ENCODE data around the gene TRABD2A.

Gene TRABD2A

DNA sequence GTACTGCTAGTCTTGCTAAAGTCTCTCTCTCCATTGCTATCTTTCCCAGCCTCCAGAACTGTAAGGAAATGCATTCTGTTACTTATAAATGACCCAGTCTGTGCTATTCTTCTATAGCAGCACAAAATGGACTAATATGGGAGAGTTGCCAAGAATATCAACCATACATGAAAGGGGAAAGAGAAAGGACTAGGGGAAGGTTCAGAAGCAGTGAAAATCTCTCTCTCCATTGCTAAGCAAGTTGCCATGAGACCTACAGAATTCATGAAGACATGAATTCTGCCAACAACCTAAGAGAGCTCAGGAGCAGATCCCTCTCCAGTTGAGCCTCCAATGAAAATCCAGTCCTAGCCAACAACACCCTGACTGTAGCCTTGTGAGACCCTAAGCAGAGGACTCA is 3.6 kb upstream of the TRABD2A start:
- Mint-ChIP-seq H3K9me3 (no peaks in the 10 kb centered on the region), H3K4me3 (peak overlapping the region in 2 of 3 experiments; percentile 1 to 22), H3K36me3 (ENCODE audit: low read depth) (no peaks in the 10 kb centered on the region), H3K27ac (peak overlapping the region in 2 of 3 experiments; percentile 63 to 69), H3K27me3 (ENCODE audit: low read depth) (peaks cover 68% of the 10 kb centered on the region), H3K4me1 (peaks cover 40% of the 10 kb centered on the region)
- no peak for TF ChIP-seq CTCF (IDR thresholded peaks at IDR 0.05; ENCODE audit: unreplicated experiment in 3 of 3)

DNA sequence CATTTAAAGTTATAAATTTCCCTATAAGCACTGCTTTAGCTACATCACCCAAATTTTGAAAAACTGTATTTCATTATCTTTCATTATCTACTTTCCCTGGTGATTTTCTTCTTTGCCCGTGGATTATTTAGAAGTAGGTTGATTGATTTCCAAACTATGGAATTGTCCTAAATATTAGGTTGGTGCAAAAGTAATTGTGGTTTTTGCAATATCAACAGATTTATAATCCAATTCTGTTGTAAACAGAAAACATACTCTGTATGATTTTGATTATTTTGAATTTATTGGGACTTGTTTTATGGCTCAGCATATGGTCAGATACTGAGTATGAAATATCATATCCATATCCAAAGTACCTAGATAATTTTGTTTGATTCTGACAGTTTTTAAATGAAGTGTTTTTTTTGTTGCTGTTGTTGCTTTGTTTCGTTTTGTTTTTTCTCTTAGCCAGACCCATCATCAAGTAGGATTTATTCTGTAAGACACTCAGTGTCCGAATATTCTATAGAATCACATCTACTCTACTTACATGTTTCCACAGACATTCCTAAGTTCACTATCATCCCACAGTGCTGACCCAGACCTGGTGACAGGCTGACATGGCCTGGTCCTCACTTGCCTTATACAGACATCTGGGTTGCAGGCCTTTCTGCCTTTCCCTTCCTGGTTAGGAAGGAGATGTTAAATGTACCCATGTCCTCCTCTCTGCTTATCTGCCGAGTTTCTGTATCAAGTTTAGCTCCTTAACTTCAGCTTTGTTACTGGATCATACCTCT is 2.1 kb upstream of the TRABD2A start:
- Mint-ChIP-seq H3K36me3 (ENCODE audit: low read depth) (no peaks in the 10 kb centered on the region), H3K27me3 (ENCODE audit: low read depth) (peaks cover 83% of the 10 kb centered on the region), H3K4me3 (peak overlapping the region; percentile 83 to 90 (median 89)), H3K4me1 (peaks cover 32% of the 10 kb centered on the region), H3K9me3 (no peaks in the 10 kb centered on the region), H3K27ac (no peak overlapping the region)
- TF ChIP-seq CTCF (IDR thresholded peaks at IDR 0.05; ENCODE audit: unreplicated experiment in 3 of 3) = no peak

DNA sequence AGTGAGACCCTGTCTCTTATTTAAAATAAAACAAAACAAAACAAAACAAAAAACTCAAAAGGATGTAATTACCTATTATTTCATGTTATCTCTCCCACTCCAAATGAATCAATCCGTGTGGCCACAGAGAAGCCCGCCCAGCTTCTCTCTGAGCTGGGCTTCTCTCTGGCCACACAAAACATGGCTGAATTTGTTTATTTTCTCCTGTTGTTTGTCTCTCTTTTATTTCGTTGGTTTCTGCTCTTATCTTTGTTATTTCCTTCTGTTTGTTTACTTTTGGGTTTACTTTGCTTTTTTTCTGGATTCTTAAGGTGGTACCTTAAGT is 1.5 kb upstream of the TRABD2A start:
- Mint-ChIP-seq H3K27me3 (ENCODE audit: low read depth) (peaks cover 89% of the 10 kb centered on the region), H3K4me3 (peak overlapping the region; percentile 83 to 90 (median 89)), H3K4me1 (peaks cover 32% of the 10 kb centered on the region), H3K9me3 (no peaks in the 10 kb centered on the region), H3K36me3 (ENCODE audit: low read depth) (no peaks in the 10 kb centered on the region), H3K27ac (no peak overlapping the region)
- peak in 1 of 3 experiments; percentile 25 for TF ChIP-seq CTCF (IDR thresholded peaks at IDR 0.05; ENCODE audit: unreplicated experiment in 3 of 3)

- TF ChIP-seq CTCF (IDR thresholded peaks at IDR 0.05; ENCODE audit: unreplicated experiment in 3 of 3) = peak; percentile 62 to 80 (median 70)
- Mint-ChIP-seq H3K9me3 (no peaks in the 10 kb centered on the region), H3K4me1 (peaks cover 32% of the 10 kb centered on the region), H3K27me3 (ENCODE audit: low read depth) (peaks cover 92% of the 10 kb centered on the region), H3K27ac (peak overlapping the region in 1 of 3 experiments; percentile 58), H3K36me3 (ENCODE audit: low read depth) (no peaks in the 10 kb centered on the region), H3K4me3 (peak overlapping the region; percentile 83 to 90 (median 89))
Observed at GRCh38 chr2:84881581-84882413, 913 bp upstream of the TRABD2A start.

GRCh38 chr2:84880395-84880644 is 564 bp downstream of the TRABD2A start:
- Mint-ChIP-seq H3K27me3 (ENCODE audit: low read depth) (peaks cover 97% of the 10 kb centered on the region), H3K9me3 (no peaks in the 10 kb centered on the region), H3K27ac (no peak overlapping the region), H3K36me3 (ENCODE audit: low read depth) (no peaks in the 10 kb centered on the region), H3K4me1 (peaks cover 32% of the 10 kb centered on the region), H3K4me3 (peak overlapping the region; percentile 76 to 80 (median 78))
- TF ChIP-seq CTCF (IDR thresholded peaks at IDR 0.05; ENCODE audit: unreplicated experiment in 3 of 3) = no peak
